Choroid plexus epithelial cell (primary cell): ENCODE data around the gene SOX11.
A peak's percentile ranks its signal among the peaks of the same experiment; 100 is the strongest.

ENCODE experiments used
- DNase-seq: peaks from one replicate; pipeline ENCODE4 v3.0.0-alpha.2; 2010; ENCODE audit warnings: low read depth
- H3K4me3 ChIP-seq: 2 replicates; pipeline ENCODE4 v1.5.1; 2011; ENCODE audit warnings: low read depth, mild to moderate bottlenecking, control low read depth, low read length, moderate library complexity
- CTCF ChIP-seq: conservative IDR thresholded peaks from 2 replicates; pipeline ENCODE4 v1.5.1; 2011; ENCODE audit warnings: low read depth, mild to moderate bottlenecking, control low read depth, inconsistent platforms, low read length, moderate library complexity

SOX11 gene

DNA sequence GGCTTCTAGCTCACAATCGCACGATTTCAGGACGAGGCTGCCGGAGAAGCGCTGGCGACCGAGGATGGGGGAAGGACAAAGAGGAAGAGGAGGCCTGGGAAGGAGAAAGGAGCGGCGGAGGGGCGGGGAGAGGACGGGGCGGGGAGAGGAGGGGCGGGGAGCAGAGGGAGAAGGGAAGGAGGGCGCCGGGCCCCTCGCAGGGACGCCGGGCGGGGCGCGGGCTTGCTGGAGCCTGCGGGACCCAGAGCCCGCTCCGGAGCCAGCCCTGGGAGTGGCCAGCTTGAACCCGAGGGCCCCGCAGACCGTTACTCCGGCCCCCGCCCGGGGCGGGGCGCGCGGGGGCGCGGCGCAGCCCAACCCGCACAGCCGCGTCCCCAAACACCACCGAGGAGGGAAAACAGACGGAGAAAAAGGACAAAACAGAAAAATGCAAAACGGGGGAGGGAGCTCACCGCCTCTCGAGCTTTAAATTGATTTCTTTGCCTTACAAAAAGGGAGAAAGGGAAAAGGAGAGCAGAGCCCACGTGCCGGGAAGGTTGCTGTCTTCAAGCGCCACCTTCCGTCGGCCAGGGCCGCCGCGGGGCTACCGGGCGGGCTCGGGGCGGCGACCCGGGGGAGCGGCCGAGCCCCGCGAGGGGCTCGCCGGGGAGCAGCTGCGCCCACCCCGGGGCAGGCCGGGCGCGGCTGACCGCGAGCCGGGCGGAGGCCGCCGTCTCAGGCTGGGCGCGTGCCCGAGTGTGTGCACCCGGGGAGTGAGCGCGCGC is 781 bp upstream of the SOX11 start:
- DNase-seq = peak; percentile 68
- peak; percentile 48 for TF ChIP-seq CTCF
- peak overlapping the region; percentile 66 for H3K4me3 ChIP-seq

DNA sequence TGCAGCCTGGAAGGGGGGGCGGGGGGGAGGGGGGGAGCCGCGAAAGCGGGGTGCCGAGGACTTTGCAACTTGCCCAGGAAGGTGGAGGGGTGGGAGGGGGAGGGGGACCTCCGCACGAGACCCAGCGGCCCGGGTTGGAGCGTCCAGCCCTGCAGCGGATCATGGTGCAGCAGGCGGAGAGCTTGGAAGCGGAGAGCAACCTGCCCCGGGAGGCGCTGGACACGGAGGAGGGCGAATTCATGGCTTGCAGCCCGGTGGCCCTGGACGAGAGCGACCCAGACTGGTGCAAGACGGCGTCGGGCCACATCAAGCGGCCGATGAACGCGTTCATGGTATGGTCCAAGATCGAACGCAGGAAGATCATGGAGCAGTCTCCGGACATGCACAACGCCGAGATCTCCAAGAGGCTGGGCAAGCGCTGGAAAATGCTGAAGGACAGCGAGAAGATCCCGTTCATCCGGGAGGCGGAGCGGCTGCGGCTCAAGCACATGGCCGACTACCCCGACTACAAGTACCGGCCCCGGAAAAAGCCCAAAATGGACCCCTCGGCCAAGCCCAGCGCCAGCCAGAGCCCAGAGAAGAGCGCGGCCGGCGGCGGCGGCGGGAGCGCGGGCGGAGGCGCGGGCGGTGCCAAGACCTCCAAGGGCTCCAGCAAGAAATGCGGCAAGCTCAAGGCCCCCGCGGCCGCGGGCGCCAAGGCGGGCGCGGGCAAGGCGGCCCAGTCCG is 540 bp downstream of the SOX11 start:
- no peak for TF ChIP-seq CTCF
- peak; percentile 60 for DNase-seq
- H3K4me3 ChIP-seq = peak overlapping the region; percentile 66

GRCh38 chr2:5693287-5694201 is 1.4 kb downstream of the SOX11 start:
- TF ChIP-seq CTCF = no peak
- peak; percentile 35 for DNase-seq
- H3K4me3 ChIP-seq = peak overlapping the region; percentile 66

DNA sequence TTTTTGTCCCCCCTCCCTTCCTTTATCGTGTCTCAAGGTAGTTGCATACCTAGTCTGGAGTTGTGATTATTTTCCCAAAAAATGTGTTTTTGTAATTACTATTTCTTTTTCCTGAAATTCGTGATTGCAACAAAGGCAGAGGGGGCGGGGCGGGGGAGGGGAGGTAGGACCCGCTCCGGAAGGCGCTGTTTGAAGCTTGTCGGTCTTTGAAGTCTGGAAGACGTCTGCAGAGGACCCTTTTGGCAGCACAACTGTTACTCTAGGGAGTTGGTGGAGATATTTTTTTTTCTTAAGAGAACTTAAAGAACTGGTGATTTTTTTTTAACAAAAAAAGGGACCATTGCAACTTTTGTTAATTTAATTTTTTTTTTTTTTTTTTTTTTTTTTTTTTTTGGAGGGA is 2.1 kb downstream of the SOX11 start:
- no peak for DNase-seq
- peak overlapping the region; percentile 66 for H3K4me3 ChIP-seq
- no peak for TF ChIP-seq CTCF

- DNase-seq = peak; percentile 56
- peak overlapping the region; percentile 69 for H3K4me3 ChIP-seq
- no peak for TF ChIP-seq CTCF
Measured at GRCh38 chr2:5695654-5696403, 3.6 kb downstream of the SOX11 start.

- peak overlapping the region; percentile 69 for H3K4me3 ChIP-seq
- no peak for TF ChIP-seq CTCF
- no peak for DNase-seq
Measured at GRCh38 chr2:5696404-5696944, 4.3 kb downstream of the SOX11 start.
